ENCODE measurements around the gene PRSS8.

Gene PRSS8

DNA sequence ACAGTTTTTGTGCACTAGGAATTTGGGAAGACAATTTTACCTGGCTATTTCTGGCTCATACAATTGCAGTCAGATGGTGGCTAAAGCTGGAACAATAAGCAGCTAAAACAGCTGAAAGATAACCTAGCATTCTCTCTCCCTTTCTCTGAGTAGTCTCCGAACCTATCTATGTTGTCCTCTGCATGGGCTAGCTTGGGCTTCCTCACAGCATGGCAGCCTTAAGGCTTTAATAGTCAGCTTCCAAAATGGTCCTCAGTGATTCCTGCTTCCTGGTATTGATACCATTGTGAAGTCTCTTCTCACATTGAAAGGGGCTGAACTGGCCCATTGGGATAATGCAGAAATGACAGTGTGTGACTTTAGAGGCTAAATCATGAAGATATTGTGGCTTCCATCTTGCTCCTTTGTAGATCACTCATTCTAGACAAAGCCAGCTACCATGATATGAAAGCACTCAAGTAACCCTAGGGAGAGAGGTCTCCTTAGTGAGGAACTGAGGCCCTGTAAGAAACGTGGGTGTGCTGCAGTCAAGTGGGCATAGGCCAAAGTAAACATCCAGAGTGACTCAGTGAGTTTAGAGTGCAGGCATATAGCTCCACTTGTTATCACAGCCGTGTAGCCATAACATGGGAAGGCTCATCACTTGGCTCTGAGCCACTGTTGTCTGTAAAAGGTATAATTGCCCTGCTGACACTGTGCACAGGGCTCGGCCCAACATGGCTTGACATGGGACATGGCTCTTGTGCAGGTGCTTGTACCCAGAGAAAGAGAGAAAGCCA is 35.5 kb downstream of the PRSS8 start:
- H3K4me2 ChIP-seq (ENCODE audit: low read length) = no peak overlapping the region
- no peak overlapping the region for H2AFZ ChIP-seq
- no peak for TF ChIP-seq CTCF (IDR thresholded peaks at IDR 0.05)
- no peaks in the 10 kb centered on the region for H3K36me3 ChIP-seq (ENCODE audit: control insufficient read depth, insufficient read depth, low read length)
- H3K9me3 ChIP-seq (ENCODE audit: control insufficient read depth, low read length) = no peaks in the 10 kb centered on the region
- no peak overlapping the region for H3K4me3 ChIP-seq (ENCODE audit: low read depth, low read length)
- H3K27me3 ChIP-seq (ENCODE audit: control insufficient read depth, insufficient read depth, low read length) = no peaks in the 10 kb centered on the region
- H3K9ac ChIP-seq = no peak overlapping the region
- H3K79me2 ChIP-seq = no peaks in the 10 kb centered on the region
- no peaks in the 10 kb centered on the region for H3K4me1 ChIP-seq
- H3K27ac ChIP-seq = no peak overlapping the region

GRCh38 chr16:31094424-31095120 is 41.0 kb downstream of the PRSS8 start, which contains the start of gene VKORC1:
Gene VKORC1, minus strand, starts transcription at chr16:31094797. Its CDS starts 68 bp downstream, at chr16:31094729.
- Histone ChIP-seq H3K27ac (peak within 1 kb of the TSS; percentile 65), H3K4me3 (ENCODE audit: low read depth, low read length) (peak within 1 kb of the TSS; percentile 76)
- no peak for TF ChIP-seq CTCF (IDR thresholded peaks at IDR 0.05)

GRCh38 chr16:31094088-31094423 is 41.5 kb downstream of the PRSS8 start:
- no peaks in the 10 kb centered on the region for H3K4me1 ChIP-seq
- no peaks in the 10 kb centered on the region for H3K36me3 ChIP-seq (ENCODE audit: control insufficient read depth, insufficient read depth, low read length)
- no peaks in the 10 kb centered on the region for H3K9me3 ChIP-seq (ENCODE audit: control insufficient read depth, low read length)
- H2AFZ ChIP-seq = peak overlapping the region; percentile 94
- H3K4me3 ChIP-seq (ENCODE audit: low read depth, low read length) = peak overlapping the region; percentile 76
- peak overlapping the region; percentile 65 for H3K27ac ChIP-seq
- no peaks in the 10 kb centered on the region for H3K79me2 ChIP-seq
- peak overlapping the region; percentile 87 for H3K4me2 ChIP-seq (ENCODE audit: low read length)
- TF ChIP-seq CTCF (IDR thresholded peaks at IDR 0.05) = no peak
- no peak overlapping the region for H3K9ac ChIP-seq
- H3K27me3 ChIP-seq (ENCODE audit: control insufficient read depth, insufficient read depth, low read length) = no peaks in the 10 kb centered on the region

More at GRCh38 chr16:31094424-31095120, 41.0 kb downstream of the PRSS8 start, which contains the start of gene VKORC1:
- Histone ChIP-seq H3K4me1 (no peaks in the 10 kb centered on the region), H3K4me2 (ENCODE audit: low read length) (peak within 1 kb of the TSS; percentile 87), H3K36me3 (ENCODE audit: control insufficient read depth, insufficient read depth, low read length) (no peaks in the 10 kb centered on the region), H3K79me2 (no peaks in the 10 kb centered on the region), H3K9ac (no peak within 1 kb of the TSS), H3K27me3 (ENCODE audit: control insufficient read depth, insufficient read depth, low read length) (no peaks in the 10 kb centered on the region), H2AFZ (peak within 1 kb of the TSS; percentile 94), H3K9me3 (ENCODE audit: control insufficient read depth, low read length) (no peaks in the 10 kb centered on the region)

GRCh38 chr16:31093132-31093703 is 42.3 kb downstream of the PRSS8 start:
- no peak overlapping the region for H3K27ac ChIP-seq
- H3K27me3 ChIP-seq (ENCODE audit: control insufficient read depth, insufficient read depth, low read length) = no peaks in the 10 kb centered on the region
- no peak for TF ChIP-seq CTCF (IDR thresholded peaks at IDR 0.05)
- H3K4me2 ChIP-seq (ENCODE audit: low read length) = no peak overlapping the region
- H3K4me1 ChIP-seq = no peaks in the 10 kb centered on the region
- H3K79me2 ChIP-seq = no peaks in the 10 kb centered on the region
- no peak overlapping the region for H3K9ac ChIP-seq
- H2AFZ ChIP-seq = no peak overlapping the region
- H3K9me3 ChIP-seq (ENCODE audit: control insufficient read depth, low read length) = no peaks in the 10 kb centered on the region
- no peaks in the 10 kb centered on the region for H3K36me3 ChIP-seq (ENCODE audit: control insufficient read depth, insufficient read depth, low read length)
- H3K4me3 ChIP-seq (ENCODE audit: low read depth, low read length) = peak overlapping the region; percentile 76
